GM23248 (cell line): ENCODE measurements around the gene PLEKHG4B. TPM values are rescaled to one million over a fixed set of nuclear protein-coding genes. Genes with fewer than 3 reads are reported as not detected.
"Not testable (repeated sequence)": the region's sequence is repeated elsewhere in the genome, so short reads cannot be mapped to it uniquely, and the experiment has no call there.

Experiments
- DNase-seq: peaks from one replicate; pipeline ENCODE4 v3.0.0-alpha.2; 2015
- H2AFZ ChIP-seq: fragments of 200-600 bp; sonication (generic); 2 replicates; pipeline ENCODE4 v1.6.1; 2016; ENCODE audit warnings: antibody characterized with exemption
- H3F3A ChIP-seq: fragments of 200-600 bp; sonication (generic); 2 replicates; pipeline ENCODE4 v1.6.1; 2016; ENCODE audit warnings: mild to moderate bottlenecking, antibody characterized with exemption, mixed run types; ENCODE audit not compliant: insufficient read depth
- H3K27ac ChIP-seq: fragments of 200-600 bp; sonication (generic); 2 replicates; pipeline ENCODE4 v1.5.1; 2016; ENCODE audit warnings: mild to moderate bottlenecking
- H3K27me3 ChIP-seq: fragments of 200-600 bp; sonication (generic); replicated peaks from 2 replicates; pipeline ENCODE4 v1.6.1; 2016; ENCODE audit warnings: mild to moderate bottlenecking; ENCODE audit not compliant: insufficient read depth
- H3K36me3 ChIP-seq: fragments of 200-600 bp; sonication (generic); 2 replicates; pipeline ENCODE4 v1.6.1; 2016; ENCODE audit warnings: low read depth, mild to moderate bottlenecking
- H3K4me1 ChIP-seq: fragments of 200-600 bp; sonication (generic); 2 replicates; pipeline ENCODE4 v1.6.1; 2016; ENCODE audit warnings: mild to moderate bottlenecking; ENCODE audit not compliant: insufficient read depth
- H3K4me2 ChIP-seq: fragments of 200-600 bp; sonication (generic); one replicate; pipeline ENCODE4 v1.6.1; 2016; ENCODE audit warnings: mild to moderate bottlenecking; ENCODE audit not compliant: unreplicated experiment
- H3K4me3 ChIP-seq: fragments of 200-600 bp; sonication (generic); 2 replicates; pipeline ENCODE4 v1.5.1; 2016; ENCODE audit warnings: mild to moderate bottlenecking
- H3K79me2 ChIP-seq: fragments of 200-600 bp; sonication (generic); 2 replicates; pipeline ENCODE4 v1.6.1; 2016; ENCODE audit warnings: mild to moderate bottlenecking; ENCODE audit not compliant: insufficient read depth
- H3K9ac ChIP-seq: fragments of 200-600 bp; sonication (generic); 2 replicates; pipeline ENCODE4 v1.6.1; 2016; ENCODE audit warnings: mild to moderate bottlenecking
- H3K9me2 ChIP-seq: fragments of 200-600 bp; sonication (generic); 2 replicates; pipeline ENCODE4 v1.6.1; 2016; ENCODE audit warnings: mixed run types, mild to moderate bottlenecking, moderate library complexity; ENCODE audit not compliant: insufficient read depth
- H3K9me3 ChIP-seq: fragments of 200-600 bp; sonication (generic); one replicate; pipeline ENCODE4 v1.6.1; 2017; ENCODE audit warnings: low read depth
- H4K20me1 ChIP-seq: fragments of 200-600 bp; sonication (generic); 2 replicates; pipeline ENCODE4 v1.6.0; 2016; ENCODE audit not compliant: insufficient read depth
- EZH2 ChIP-seq: fragments of 200-600 bp; sonication (generic); IDR thresholded peaks from 2 replicates; pipeline ENCODE4 v1.6.1; 2018; ENCODE audit warnings: antibody characterized with exemption, mild to moderate bottlenecking; ENCODE audit not compliant: insufficient read depth, poor library complexity, severe bottlenecking
- EZH2phosphoT487 ChIP-seq: fragments of 200-600 bp; sonication (generic); IDR thresholded peaks from 2 replicates; pipeline ENCODE4 v1.6.1; 2018; ENCODE audit warnings: antibody characterized with exemption, moderate library complexity, mild to moderate bottlenecking, low read depth; ENCODE audit not compliant: insufficient read depth
- whole genome bisulfite sequencing, 2 experiments: methylation state at CpG; one replicate each; pipeline ENCODE4 v1.1.6; 2015 to 2017; ENCODE audit warnings: low lambda C conversion rate in 2 of 2, low coverage in 1 of 2; ENCODE audit errors: missing lambda C conversion rate in 2 of 2; 5-methylcytosine and 5-hydroxymethylcytosine counted together
- in situ Hi-C: fragments of 300-500 bp; cut with MboI; formaldehyde crosslinking; loops from 2 replicates; pipeline ENCODE4 v1.15.0; 2020
- polyA plus RNA-seq: library from polyadenylated mRNA; unstranded; fragments of >200 nt; fragmentation: Nextera tagmentation; extraction: Ambion mirVana; gene quantifications from 2 replicates; pipeline ENCODE4 v1.2.1, GENCODE V29; 2016
- total RNA-seq: library from RNA; depleted of rRNA; stranded (reverse); fragments of >200 nt; shearing (Covaris generic); gene quantifications from 2 replicates; pipeline ENCODE4 v1.2.3, GENCODE V29; 2014

Gene PLEKHG4B
- total and polyA plus RNA-seq, 2 experiments from 2014 or later: not detected

GRCh38 chr5:208449-209114 is 116.6 kb downstream of the PLEKHG4B start:
- H4K20me1 ChIP-seq: peaks cover 10% of the 10 kb centered on the region; the same call in 1 of the 2 replicates
- no peaks in the 10 kb centered on the region for H3K9me3 ChIP-seq
- no peaks in the 10 kb centered on the region for H3F3A ChIP-seq
- peaks cover 11% of the 10 kb centered on the region; the same call in 1 of the 2 replicates for H3K36me3 ChIP-seq
- in situ Hi-C loops: no loop called here
- H3K27me3 ChIP-seq: no peaks in the 10 kb centered on the region
- WGBS, 2 experiments: 73 to 76% methylated on average over 15 of the region's 15 CpGs
- H3K4me1 ChIP-seq: no peaks in the 10 kb centered on the region
- no peak overlapping the region for H2AFZ ChIP-seq
- H3K9ac ChIP-seq: no peak overlapping the region
- H3K27ac ChIP-seq: no peak overlapping the region
- DNase-seq: no peak
- H3K4me3 ChIP-seq: no peak overlapping the region
- H3K9me2 ChIP-seq: no peaks in the 10 kb centered on the region
- no peak for TF ChIP-seq EZH2phosphoT487
- no peak for TF ChIP-seq EZH2
- H3K79me2 ChIP-seq: peaks cover 62% of the 10 kb centered on the region
- no peak overlapping the region for H3K4me2 ChIP-seq

GRCh38 chr5:213803-214395 is 121.9 kb downstream of the PLEKHG4B start:
- Histone ChIP-seq H3K27ac (no peak overlapping the region), H3K9me2 (no peaks in the 10 kb centered on the region), H3K36me3 (no peaks in the 10 kb centered on the region), H3F3A (peaks cover 11% of the 10 kb centered on the region; the same call in 1 of the 2 replicates), H3K4me2 (no peak overlapping the region), H3K9me3 (no peaks in the 10 kb centered on the region), H3K9ac (no peak overlapping the region), H3K4me1 (peaks cover 8% of the 10 kb centered on the region), H3K79me2 (peaks cover 51% of the 10 kb centered on the region), H3K4me3 (no peak overlapping the region), H3K27me3 (no peaks in the 10 kb centered on the region), H4K20me1 (0 out of 2 replicates have a peak, but pooled peaks cover 4% of the 10 kb centered on the region), H2AFZ (no peak overlapping the region)
- DNase-seq: no peak
- in situ Hi-C loops: no loop called here
- TF ChIP-seq EZH2phosphoT487: no peak
- no peak for TF ChIP-seq EZH2
- WGBS, 2 experiments: 91% methylated on average over 12 of the region's 12 CpGs

- H3K9me2 ChIP-seq, H3K27me3 ChIP-seq, in situ Hi-C loops, H3K9me3 ChIP-seq, H3K36me3 ChIP-seq, H4K20me1 ChIP-seq, H2AFZ ChIP-seq: not testable (repeated sequence)
- peak overlapping the region; percentile 47 for H3K9ac ChIP-seq
- peaks cover 12% of the 10 kb centered on the region for H3K4me1 ChIP-seq
- peak; percentile 65 for DNase-seq
- peak overlapping the region; percentile 59 for H3K4me3 ChIP-seq
- H3K79me2 ChIP-seq: peaks cover 55% of the 10 kb centered on the region
- H3F3A ChIP-seq: peaks cover 15% of the 10 kb centered on the region; the same call in 1 of the 2 replicates
- WGBS, 2 experiments: 20 to 29% methylated on average over 2 of the region's 2 CpGs
- peak overlapping the region; percentile 79 for H3K27ac ChIP-seq
- peak overlapping the region; percentile 85 for H3K4me2 ChIP-seq
Measured at GRCh38 chr5:215256-215655, 123.3 kb downstream of the PLEKHG4B start.

- H4K20me1 ChIP-seq, H3K27ac ChIP-seq, in situ Hi-C loops, H3K4me3 ChIP-seq, H3K9ac ChIP-seq, H2AFZ ChIP-seq, H3K9me3 ChIP-seq, H3K4me2 ChIP-seq, H3K36me3 ChIP-seq, DNase-seq, H3K9me2 ChIP-seq, H3K27me3 ChIP-seq: not testable (repeated sequence)
- Histone ChIP-seq H3K4me1 (peaks cover 16% of the 10 kb centered on the region), H3F3A (peaks cover 15% of the 10 kb centered on the region; the same call in 1 of the 2 replicates), H3K79me2 (peaks cover 61% of the 10 kb centered on the region)
- WGBS, 2 experiments: 96% methylated on average over 8 to 10 of the region's 10 CpGs
Measured at GRCh38 chr5:216076-216475, 124.1 kb downstream of the PLEKHG4B start.

- Histone ChIP-seq H3K27ac (peak within 1 kb of the TSS; percentile 60), H3K4me2 (peak within 1 kb of the TSS; percentile 98), H4K20me1 (peaks cover 13% of the 10 kb centered on the region; the same call in 1 of the 2 replicates), H3K9ac (peak within 1 kb of the TSS; percentile 89), H3K79me2 (peaks cover 78% of the 10 kb centered on the region), H3F3A (peaks cover 20% of the 10 kb centered on the region), H2AFZ (peak within 1 kb of the TSS; percentile 89), H3K4me1 (peaks cover 20% of the 10 kb centered on the region), H3K4me3 (peak within 1 kb of the TSS; percentile 94)
- H3K9me2 ChIP-seq, H3K9me3 ChIP-seq, H3K36me3 ChIP-seq, H3K27me3 ChIP-seq, in situ Hi-C loops: not testable (repeated sequence)
- peak; percentile 97 for DNase-seq
- WGBS, 2 experiments: 3 to 4% methylated on average over 57 to 60 of the region's 75 CpGs
Measured at GRCh38 chr5:217494-218456, 125.8 kb downstream of the PLEKHG4B start, which contains the start of the genes CCDC127 and SDHA. Gene CCDC127, minus strand, starts transcription at chr5:218153. Its CDS starts 1,304 bp downstream, at chr5:216849. Gene SDHA, plus strand, starts transcription at chr5:218320. Its CDS starts 36 bp downstream, at chr5:218356.
